HFFc6 (cell line): ENCODE results near the gene PARD3. TPM values are rescaled to one million over a fixed set of nuclear protein-coding genes. Genes with fewer than 3 reads are reported as not detected.

Experiments
- DNase-seq: peaks from one replicate; pipeline ENCODE4 v3.0.0-alpha.2; 2018
- H3K27ac Mint-ChIP-seq: 2 replicates; pipeline ENCODE4 v1.8.0; 2020; ENCODE audit warnings: mild to moderate bottlenecking, mixed read lengths
- H3K27me3 Mint-ChIP-seq: 2 replicates; pipeline ENCODE4 v1.8.0; 2021; ENCODE audit warnings: mild to moderate bottlenecking, moderate library complexity, mixed read lengths; ENCODE audit not compliant: insufficient read depth
- H3K36me3 Mint-ChIP-seq: 2 replicates; pipeline ENCODE4 v1.8.0; 2021; ENCODE audit warnings: low read depth, mixed read lengths
- H3K4me1 Mint-ChIP-seq: 2 replicates; pipeline ENCODE4 v1.8.0; 2020; ENCODE audit warnings: low read depth, mixed read lengths
- H3K4me3 Mint-ChIP-seq: 2 replicates; pipeline ENCODE4 v1.8.0; 2020; ENCODE audit warnings: mild to moderate bottlenecking, moderate library complexity, mixed read lengths
- H3K9me3 Mint-ChIP-seq: 2 replicates; pipeline ENCODE4 v1.8.0; 2020; ENCODE audit warnings: mild to moderate bottlenecking, mixed read lengths
- CTCF ChIP-seq: fragments of 200-600 bp; sonication (generic); IDR thresholded peaks from 2 replicates; pipeline ENCODE4 v1.5.0; 2021; ENCODE audit warnings: antibody characterized with exemption, mild to moderate bottlenecking
- total RNA-seq, 6 experiments: library from RNA; stranded (reverse); fragmentation: NEBNext Ultra II Directional; extraction: Animal tissue kit (Norgen Biotek cat#: 25700); gene quantifications; 2 replicates in 1 of 6; 3 replicates in 5 of 6; pipeline ENCODE4 v1.2.3, GENCODE V29; 2021

The PARD3 gene
- total RNA-seq, 6 experiments from 2014 or later = 19.9 to 24.3 (median 23.1) TPM

GRCh38 chr10:34152434-34152833 is 662.7 kb downstream of the PARD3 start:
- DNase-seq = no peak
- Mint-ChIP-seq H3K36me3 (no peaks in the 10 kb centered on the region), H3K4me3 (no peak overlapping the region), H3K27ac (no peak overlapping the region), H3K9me3 (no peaks in the 10 kb centered on the region), H3K27me3 (peaks cover 3% of the 10 kb centered on the region), H3K4me1 (peaks cover 14% of the 10 kb centered on the region)
- no peak for TF ChIP-seq CTCF

- Mint-ChIP-seq H3K4me1 (peaks cover 9% of the 10 kb centered on the region), H3K27me3 (peaks cover 3% of the 10 kb centered on the region; the same call in 1 of the 2 replicates), H3K4me3 (no peak overlapping the region), H3K27ac (no peak overlapping the region), H3K9me3 (no peaks in the 10 kb centered on the region), H3K36me3 (no peaks in the 10 kb centered on the region)
- TF ChIP-seq CTCF = no peak
- no peak for DNase-seq
Observed at GRCh38 chr10:34151931-34152330, 663.2 kb downstream of the PARD3 start.

DNA sequence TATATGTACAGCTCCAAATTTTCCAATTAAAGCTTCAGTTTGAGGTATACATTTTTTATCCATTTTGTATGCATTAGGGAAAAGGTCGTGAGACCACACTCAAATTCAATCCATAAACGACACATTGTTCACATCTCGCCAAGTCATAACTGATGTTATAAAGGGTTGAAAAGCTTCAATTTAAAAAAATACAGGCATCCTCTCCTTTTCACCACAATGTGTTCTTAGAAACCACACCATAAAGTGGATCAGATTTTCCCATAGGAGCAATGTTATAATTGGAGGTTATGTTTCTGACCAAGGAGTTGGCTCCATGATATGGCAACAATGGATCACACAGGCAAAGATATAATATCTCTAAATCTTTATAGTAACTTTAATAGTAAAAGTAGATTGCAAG is 663.6 kb downstream of the PARD3 start:
- H3K9me3 Mint-ChIP-seq = no peaks in the 10 kb centered on the region

GRCh38 chr10:34150103-34150502 is 665.0 kb downstream of the PARD3 start:
- Mint-ChIP-seq H3K4me1 (peaks cover 17% of the 10 kb centered on the region), H3K9me3 (no peaks in the 10 kb centered on the region), H3K4me3 (no peak overlapping the region), H3K27me3 (peaks cover 3% of the 10 kb centered on the region), H3K36me3 (no peaks in the 10 kb centered on the region), H3K27ac (no peak overlapping the region)
- TF ChIP-seq CTCF = no peak
- no peak for DNase-seq

More for the DNA sequence above, 663.6 kb downstream of the PARD3 start:
- H3K4me3 Mint-ChIP-seq = no peak overlapping the region
- peaks cover 3% of the 10 kb centered on the region; the same call in 1 of the 2 replicates for H3K27me3 Mint-ChIP-seq
- TF ChIP-seq CTCF = no peak
- H3K36me3 Mint-ChIP-seq = no peaks in the 10 kb centered on the region
- no peak overlapping the region for H3K27ac Mint-ChIP-seq
- no peak for DNase-seq
- peaks cover 8% of the 10 kb centered on the region for H3K4me1 Mint-ChIP-seq

- Mint-ChIP-seq H3K4me3 (no peak overlapping the region), H3K4me1 (peaks cover 18% of the 10 kb centered on the region), H3K36me3 (no peaks in the 10 kb centered on the region), H3K27me3 (no peaks in the 10 kb centered on the region; the same call in 1 of the 2 replicates), H3K9me3 (no peaks in the 10 kb centered on the region), H3K27ac (no peak overlapping the region)
- no peak for TF ChIP-seq CTCF
- DNase-seq = no peak
Observed at GRCh38 chr10:34148305-34148657, 666.8 kb downstream of the PARD3 start.
